Gastroesophageal sphincter (tissue), 3 donors: ENCODE results near the gene STAMBP.

Experiments used
- CTCF ChIP-seq, 4 experiments: fragments of 200-600 bp in 2 of 4; fragments of 450-650 bp in 2 of 4; sonication (generic) in 1 of 4; IDR thresholded peaks; one replicate each; pipeline ENCODE4 v1.5.1; 2017 to 2019; ENCODE audit warnings: antibody characterized with exemption in 4 of 4, mild to moderate bottlenecking in 2 of 4, moderate library complexity in 2 of 4
- POLR2AphosphoS5 ChIP-seq: sonication (generic); formaldehyde crosslinking; IDR thresholded peaks from one replicate; pipeline ENCODE4 v1.6.1; 2017; ENCODE audit warnings: antibody characterized with exemption

GRCh38 chr2:73839653-73840411 is 11.1 kb downstream of the STAMBP start:
- TF ChIP-seq CTCF (IDR thresholded peaks at IDR 0.05): no peak
- TF ChIP-seq POLR2AphosphoS5: no peak
